ENCODE data around the gene SLC2A5. TPM values are rescaled to one million over a fixed set of nuclear protein-coding genes. Genes with fewer than 3 reads are reported as not detected.

SLC2A5 gene, protein sequence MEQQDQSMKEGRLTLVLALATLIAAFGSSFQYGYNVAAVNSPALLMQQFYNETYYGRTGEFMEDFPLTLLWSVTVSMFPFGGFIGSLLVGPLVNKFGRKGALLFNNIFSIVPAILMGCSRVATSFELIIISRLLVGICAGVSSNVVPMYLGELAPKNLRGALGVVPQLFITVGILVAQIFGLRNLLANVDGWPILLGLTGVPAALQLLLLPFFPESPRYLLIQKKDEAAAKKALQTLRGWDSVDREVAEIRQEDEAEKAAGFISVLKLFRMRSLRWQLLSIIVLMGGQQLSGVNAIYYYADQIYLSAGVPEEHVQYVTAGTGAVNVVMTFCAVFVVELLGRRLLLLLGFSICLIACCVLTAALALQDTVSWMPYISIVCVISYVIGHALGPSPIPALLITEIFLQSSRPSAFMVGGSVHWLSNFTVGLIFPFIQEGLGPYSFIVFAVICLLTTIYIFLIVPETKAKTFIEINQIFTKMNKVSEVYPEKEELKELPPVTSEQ
- total RNA-seq: 1 to 10 TPM in 1 of 4 donors, under 1 TPM in 3; 0.16 to 2.7 (median 0.39) TPM

DNA sequence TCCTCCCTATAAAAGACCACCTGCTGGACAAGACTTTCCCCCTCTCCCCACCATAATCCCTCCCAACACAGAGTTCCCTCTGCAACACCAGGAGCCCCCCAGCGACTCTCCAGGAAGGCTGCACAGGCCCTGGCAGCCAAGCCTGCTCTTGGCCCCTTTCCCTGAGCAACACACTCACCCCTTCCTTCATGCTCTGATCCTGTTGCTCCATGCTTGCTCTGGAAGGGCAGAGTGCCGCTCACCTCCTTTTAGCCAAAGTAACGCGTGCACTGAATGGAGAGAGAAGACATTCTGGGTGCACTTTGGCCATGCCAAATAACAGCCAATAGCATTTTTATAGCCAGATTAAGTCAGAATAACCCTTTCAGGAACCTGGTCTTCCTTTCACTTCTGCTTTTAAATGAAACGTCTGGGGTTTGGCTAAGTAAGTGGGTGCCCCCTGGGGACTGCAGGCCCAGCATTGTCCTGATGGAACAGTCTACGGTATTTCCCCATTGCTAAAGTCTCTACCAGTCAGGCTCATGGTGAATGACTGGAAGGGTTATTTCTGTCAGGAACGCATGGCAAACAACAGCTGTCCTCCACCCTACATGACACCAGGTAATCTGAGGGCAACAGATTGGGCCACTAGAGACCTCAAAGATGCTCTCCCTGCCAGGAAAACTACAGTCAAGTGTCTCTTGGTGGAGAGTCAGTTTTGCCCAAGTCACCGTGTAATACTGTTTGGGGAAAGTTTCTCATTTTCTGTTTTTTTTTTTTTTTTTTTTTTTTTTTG, at the start of gene SLC2A5:
SLC2A5 (minus strand) TSS at position 310 of the 775 bp plus-strand sequence; CDS start at position 211, 99 bp downstream.
- Histone ChIP-seq H3K4me3 (peak within 1 kb of the TSS; percentile 19 to 37), H3K27ac (peak within 1 kb of the TSS; percentile 73 to 84 (median 80)), H3K4me1 (peaks cover 0 to 64% (median 13%) of the 10 kb centered on the region in 3 donors), H3K36me3 (no peaks in the 10 kb centered on the region), H3K27me3 (no peaks in the 10 kb centered on the region), H3K9me3 (no peaks in the 10 kb centered on the region)
- TF ChIP-seq POLR2AphosphoS5 (IDR thresholded peaks at IDR 0.05) (peak; percentile 3), POLR2A (IDR thresholded peaks at IDR 0.05) (no peak), EP300 (IDR thresholded peaks at IDR 0.05) (no peak)
- TF ChIP-seq, protein P1, sequence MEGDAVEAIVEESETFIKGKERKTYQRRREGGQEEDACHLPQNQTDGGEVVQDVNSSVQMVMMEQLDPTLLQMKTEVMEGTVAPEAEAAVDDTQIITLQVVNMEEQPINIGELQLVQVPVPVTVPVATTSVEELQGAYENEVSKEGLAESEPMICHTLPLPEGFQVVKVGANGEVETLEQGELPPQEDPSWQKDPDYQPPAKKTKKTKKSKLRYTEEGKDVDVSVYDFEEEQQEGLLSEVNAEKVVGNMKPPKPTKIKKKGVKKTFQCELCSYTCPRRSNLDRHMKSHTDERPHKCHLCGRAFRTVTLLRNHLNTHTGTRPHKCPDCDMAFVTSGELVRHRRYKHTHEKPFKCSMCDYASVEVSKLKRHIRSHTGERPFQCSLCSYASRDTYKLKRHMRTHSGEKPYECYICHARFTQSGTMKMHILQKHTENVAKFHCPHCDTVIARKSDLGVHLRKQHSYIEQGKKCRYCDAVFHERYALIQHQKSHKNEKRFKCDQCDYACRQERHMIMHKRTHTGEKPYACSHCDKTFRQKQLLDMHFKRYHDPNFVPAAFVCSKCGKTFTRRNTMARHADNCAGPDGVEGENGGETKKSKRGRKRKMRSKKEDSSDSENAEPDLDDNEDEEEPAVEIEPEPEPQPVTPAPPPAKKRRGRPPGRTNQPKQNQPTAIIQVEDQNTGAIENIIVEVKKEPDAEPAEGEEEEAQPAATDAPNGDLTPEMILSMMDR (IDR thresholded peaks at IDR 0.05): no peak
- WGBS, 2 donors (ENCODE audit: low coverage in 1 of 2): 0 to 14% methylated on average over 1 to 5 of the region's 8 CpGs
- ATAC-seq: peak; percentile 61

DNA sequence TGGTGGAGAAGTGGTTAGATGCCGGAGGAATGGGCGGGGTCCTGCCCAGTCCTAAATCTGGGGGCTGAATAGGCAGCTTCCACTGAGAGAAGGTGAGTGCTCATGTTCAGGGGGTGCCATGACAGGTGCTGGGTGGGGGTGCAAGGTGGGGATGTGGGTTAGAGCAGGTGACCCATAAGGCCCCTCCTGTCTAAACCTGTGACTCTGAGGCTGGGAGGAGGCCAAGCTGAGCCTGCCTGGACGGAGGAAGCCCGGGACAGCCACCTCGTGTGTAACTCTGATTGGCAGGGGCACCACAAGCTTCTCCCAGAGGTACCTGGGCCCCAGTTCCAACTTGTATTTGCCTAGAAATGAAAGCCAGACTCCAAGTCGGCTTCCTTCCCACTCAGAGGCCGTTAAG, 48.8 kb upstream of the SLC2A5 start:
- ATAC-seq: no peak

DNA sequence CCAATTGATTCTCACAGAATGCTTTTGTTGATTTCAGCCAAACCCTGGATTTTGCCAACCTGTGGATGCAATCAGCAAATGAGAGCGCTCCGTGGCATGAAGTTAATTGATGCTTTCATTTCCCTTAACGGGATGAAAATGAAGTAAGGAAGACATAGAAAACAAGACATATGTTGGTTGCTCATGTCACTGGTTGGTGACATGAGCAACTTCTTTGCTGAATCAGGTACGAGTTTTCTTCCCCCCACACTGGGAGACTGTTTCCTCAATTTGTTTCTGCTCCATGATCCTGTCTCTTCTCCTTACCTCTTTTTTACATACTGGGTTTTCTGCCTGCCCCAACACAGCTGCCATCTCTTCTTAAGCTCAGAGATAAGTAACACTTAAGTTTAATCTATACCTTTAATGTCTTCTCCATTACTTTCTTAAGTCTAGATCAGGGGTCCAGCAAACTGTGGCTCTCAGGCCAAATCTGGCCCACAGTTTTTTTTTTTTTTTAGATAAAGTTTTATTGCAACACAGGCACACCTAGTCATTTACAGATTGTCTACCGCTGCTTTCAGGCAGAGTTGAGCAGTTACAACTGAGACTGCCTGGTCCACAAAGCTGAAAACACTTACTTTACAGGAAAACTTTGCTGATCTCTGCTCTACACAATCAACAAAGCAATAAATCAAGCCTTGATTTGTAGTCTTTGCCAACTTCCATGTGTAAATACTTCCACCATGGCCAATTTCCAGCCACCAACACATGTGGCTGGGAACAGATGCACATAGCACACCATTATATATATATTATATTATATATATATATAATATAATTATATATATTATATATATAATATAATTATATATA, 46.1 kb upstream of the SLC2A5 start:
- no peaks in the 10 kb centered on the region for H3K9me3 ChIP-seq
- no peak for ATAC-seq
- peaks cover 0 to 10% of the 10 kb centered on the region in 2 donors for H3K36me3 ChIP-seq
- no peak overlapping the region for H3K4me3 ChIP-seq
- H3K4me1 ChIP-seq: peaks cover 0 to 6% (median 0%) of the 10 kb centered on the region in 3 donors
- no peak overlapping the region for H3K27ac ChIP-seq
- TF ChIP-seq POLR2A (IDR thresholded peaks at IDR 0.05): no peak
- TF ChIP-seq EP300 (IDR thresholded peaks at IDR 0.05): no peak
- TF ChIP-seq, protein P1 (IDR thresholded peaks at IDR 0.05): no peak
- TF ChIP-seq POLR2AphosphoS5 (IDR thresholded peaks at IDR 0.05): no peak
- no peaks in the 10 kb centered on the region for H3K27me3 ChIP-seq
- WGBS, 2 donors (ENCODE audit: low coverage in 1 of 2): 83 to 86% methylated on average over 3 to 5 of the region's 5 CpGs

More for the DNA sequence above, 48.8 kb upstream of the SLC2A5 start:
- H3K36me3 ChIP-seq: peaks cover 0 to 16% of the 10 kb centered on the region in 2 donors
- H3K27me3 ChIP-seq: no peaks in the 10 kb centered on the region
- no peak overlapping the region for H3K4me3 ChIP-seq
- TF ChIP-seq POLR2AphosphoS5 (IDR thresholded peaks at IDR 0.05): no peak
- no peak for TF ChIP-seq EP300 (IDR thresholded peaks at IDR 0.05)
- TF ChIP-seq, protein P1 (IDR thresholded peaks at IDR 0.05): no peak
- TF ChIP-seq POLR2A (IDR thresholded peaks at IDR 0.05): no peak
- H3K27ac ChIP-seq: no peak overlapping the region
- no peaks in the 10 kb centered on the region for H3K4me1 ChIP-seq
- no peaks in the 10 kb centered on the region for H3K9me3 ChIP-seq
- 78 to 88% methylated on average over 4 to 5 of the region's 7 CpGs for WGBS, 2 donors (ENCODE audit: low coverage in 1 of 2)

DNA sequence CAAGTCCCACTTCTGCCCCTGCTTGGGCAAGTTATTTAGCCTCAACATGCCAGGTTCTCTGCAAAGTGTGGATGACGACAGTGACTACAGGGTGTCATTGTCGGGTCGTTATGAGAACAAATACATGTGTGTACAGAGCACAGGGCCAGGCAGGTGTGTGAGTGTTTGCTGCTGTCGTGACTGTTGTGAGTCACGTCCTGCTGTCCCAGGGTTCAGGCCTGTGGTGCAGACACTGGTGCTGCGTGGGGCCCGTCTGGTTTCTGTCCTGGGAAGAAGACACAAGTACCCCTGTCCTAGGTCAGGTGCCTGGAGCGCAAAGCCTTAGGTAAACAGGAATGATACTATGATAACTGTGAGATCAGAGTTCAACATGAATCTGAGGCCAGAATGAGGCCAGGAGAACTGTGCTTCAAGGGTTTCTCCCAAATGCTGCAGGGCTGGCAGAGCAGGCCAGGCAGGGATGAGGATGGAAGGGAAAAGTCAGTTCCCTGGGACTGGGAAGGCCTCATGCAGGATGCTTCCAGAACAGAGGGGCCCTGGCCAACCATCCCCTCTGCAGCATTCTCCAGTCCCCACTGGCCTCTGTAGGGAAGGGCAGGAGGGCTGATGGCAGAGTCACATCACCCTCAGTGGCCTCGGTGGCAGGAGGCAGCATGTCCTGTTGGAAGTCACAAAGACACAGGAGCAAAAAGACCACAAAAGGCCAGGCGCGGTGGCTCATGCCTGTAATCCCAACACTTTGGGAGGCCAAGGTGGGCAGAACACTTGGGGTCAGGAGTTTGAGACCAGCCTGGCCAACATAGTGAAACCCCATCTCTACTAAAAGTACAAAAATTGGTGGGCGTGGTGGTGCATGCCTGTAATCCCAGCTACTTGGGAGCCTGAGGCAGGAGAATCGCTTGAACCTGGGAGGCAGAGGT, 43.8 kb upstream of the SLC2A5 start:
- Histone ChIP-seq H3K9me3 (no peaks in the 10 kb centered on the region), H3K27ac (no peak overlapping the region), H3K4me3 (no peak overlapping the region), H3K27me3 (no peaks in the 10 kb centered on the region), H3K4me1 (peaks cover 0 to 10% (median 0%) of the 10 kb centered on the region in 3 donors), H3K36me3 (peaks cover 0 to 23% of the 10 kb centered on the region in 2 donors)
- TF ChIP-seq EP300 (IDR thresholded peaks at IDR 0.05): no peak
- no peak for TF ChIP-seq POLR2A (IDR thresholded peaks at IDR 0.05)
- no peak for TF ChIP-seq POLR2AphosphoS5 (IDR thresholded peaks at IDR 0.05)
- TF ChIP-seq, protein P1 (IDR thresholded peaks at IDR 0.05): no peak
- 83 to 93% methylated on average over 2 to 3 of the region's 13 CpGs for WGBS, 2 donors (ENCODE audit: low coverage in 1 of 2)
- no peak for ATAC-seq

All from gastroesophageal sphincter (tissue), 4 donors.